Suppressor macrophage (primary cell): ENCODE results near the gene UFD1.
"Not testable (repeated sequence)": the region's sequence is repeated elsewhere in the genome, so short reads cannot be mapped to it uniquely, and the experiment has no call there.

Experiments used
- DNase-seq, 4 experiments: peaks; one replicate each; pipeline ENCODE4 v3.0.0-alpha.2; 2020 to 2022

UFD1 gene

DNA sequence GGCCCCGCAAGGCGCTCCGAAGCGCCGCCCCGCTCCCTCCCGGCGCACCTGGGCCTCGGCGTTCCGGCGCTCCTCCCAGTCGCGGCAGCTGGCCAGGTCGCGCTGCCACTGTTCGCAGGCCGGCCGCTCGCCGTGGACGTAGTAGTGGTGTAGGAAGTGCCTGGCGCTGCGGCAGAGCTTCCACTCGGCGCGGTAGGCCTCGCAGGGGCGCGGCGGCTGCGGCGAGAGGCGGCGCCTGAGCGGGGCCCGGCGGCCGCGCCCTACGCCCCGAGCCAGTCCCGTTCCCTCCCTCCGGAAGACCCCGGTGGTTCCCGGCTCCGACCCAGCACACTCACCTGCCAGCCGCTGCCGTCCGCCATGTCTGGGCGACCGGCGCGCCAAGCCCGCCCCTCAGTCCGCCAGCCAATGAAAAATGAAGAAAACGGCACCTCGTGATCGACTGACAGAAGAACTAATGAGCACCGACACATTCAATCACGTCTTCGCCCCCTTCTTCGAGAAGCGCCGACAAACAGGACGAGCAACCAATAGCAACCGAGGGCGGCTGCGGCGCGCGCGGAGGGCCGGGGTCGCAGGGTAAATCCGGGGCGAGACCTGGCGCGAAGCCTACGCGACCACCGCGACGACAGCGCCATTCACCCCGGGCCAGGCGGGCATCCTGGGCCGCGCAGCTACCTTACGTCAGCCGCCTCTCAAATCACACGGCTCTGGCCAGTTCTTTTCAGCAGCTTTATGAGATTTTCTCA, 31.5 kb downstream of the UFD1 start, which contains the start of gene C22orf39:
C22orf39 (minus strand) TSS at position 382 of the 746 bp plus-strand sequence; CDS start at position 359, 23 bp downstream.
- DNase-seq = peak; percentile 90 to 94 (median 92)

DNA sequence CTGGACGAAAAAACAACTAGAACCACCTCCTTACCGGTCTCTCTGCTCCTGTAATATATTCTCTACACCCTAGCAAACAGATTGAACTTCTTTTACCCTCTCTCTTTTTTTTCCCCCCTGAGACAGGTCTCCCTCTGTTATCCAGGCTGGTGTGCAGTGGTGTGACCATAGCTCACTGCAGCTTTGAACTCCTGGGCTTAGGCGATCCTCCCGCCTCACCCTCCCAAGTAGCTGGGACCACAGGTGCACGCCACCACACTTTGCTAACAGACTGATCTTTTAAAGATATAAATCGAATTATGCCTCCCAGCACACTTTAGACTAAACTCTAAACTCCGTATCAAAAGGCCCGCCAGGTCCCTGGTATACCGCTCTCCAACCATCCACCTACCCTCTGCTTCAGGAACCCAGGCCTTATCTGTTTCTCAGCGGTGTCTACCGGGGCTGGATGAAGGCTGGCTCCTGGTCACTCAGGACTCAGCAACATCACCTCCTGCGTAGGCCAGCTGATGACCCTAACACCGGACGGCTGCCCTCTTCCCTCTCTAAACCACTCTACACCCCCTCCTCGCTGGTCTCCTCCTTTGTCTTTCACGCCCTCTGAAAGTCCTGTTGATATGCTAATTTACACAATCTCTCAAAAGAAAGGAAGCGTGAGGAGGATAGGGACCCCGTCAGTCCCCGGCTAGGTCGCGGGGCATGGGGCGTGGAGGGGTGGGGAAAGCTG, 32.2 kb downstream of the UFD1 start:
- peak in 2 of 4 experiments; percentile 26 to 34 for DNase-seq

GRCh38 chr22:19445279-19445982, 33.6 kb downstream of the UFD1 start:
- not testable (repeated sequence) for DNase-seq

GRCh38 chr22:19443544-19444211, 35.3 kb downstream of the UFD1 start:
- DNase-seq = no peak

DNA sequence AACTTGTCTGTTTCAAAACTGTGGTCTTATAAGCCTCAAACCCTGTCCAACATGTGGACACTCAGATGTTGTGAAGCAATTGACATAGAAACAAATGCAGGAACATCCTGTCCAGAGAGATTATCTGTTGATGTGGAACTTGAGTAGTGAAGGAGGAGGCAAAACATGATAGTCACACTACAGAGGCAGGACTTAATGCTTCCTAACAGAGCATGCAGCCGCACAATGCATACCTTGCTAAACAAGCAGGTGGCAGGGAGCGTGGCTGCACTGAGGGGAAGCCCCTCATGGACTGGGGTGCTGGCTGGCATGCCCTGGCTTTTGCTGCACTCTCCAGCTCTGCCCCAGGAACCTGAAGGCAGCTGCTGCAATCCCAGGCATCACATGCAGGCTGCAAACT, 36.8 kb downstream of the UFD1 start:
- no peak for DNase-seq

- no peak for DNase-seq
These were observed 38.4 kb downstream of the UFD1 start for GRCh38 chr22:19440411-19441195.

GRCh38 chr22:19438298-19438697, 40.7 kb downstream of the UFD1 start:
- DNase-seq = peak in 2 of 4 experiments; percentile 37 to 55

DNA sequence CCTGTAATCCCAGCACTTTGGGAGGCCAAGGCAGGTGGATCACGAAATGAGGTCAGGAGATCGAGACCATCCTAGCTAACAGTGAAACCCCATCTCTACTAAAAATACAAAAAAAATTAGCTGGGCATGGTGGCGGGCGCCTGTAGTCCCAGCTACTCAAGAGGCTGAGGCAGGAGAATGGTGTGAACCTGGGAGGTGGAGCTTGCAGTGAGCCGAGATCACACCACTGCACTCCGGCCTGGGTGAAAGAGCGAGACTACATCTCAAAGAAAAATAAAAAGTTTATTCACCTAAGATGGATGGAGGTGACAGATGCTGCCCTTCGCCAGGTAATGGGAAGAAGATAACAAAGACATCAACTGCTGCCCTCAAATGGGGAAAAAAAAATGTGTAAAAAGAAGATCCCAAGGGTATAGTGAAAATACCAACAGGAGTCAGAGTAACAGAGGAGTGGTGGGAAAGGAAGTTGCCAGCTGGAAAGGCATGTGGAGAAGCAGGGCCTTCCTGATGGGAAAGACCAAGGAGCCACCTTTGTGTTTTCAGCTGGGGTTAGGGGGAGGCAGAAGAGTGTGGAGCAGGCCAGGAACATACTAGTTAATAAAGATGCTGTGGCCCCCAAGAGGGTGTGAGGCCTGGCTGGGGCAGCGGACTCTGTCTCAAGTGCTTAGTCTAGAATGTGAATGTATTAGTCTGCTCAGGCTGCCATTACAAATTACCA, 42.4 kb downstream of the UFD1 start:
- not testable (repeated sequence) for DNase-seq

DNA sequence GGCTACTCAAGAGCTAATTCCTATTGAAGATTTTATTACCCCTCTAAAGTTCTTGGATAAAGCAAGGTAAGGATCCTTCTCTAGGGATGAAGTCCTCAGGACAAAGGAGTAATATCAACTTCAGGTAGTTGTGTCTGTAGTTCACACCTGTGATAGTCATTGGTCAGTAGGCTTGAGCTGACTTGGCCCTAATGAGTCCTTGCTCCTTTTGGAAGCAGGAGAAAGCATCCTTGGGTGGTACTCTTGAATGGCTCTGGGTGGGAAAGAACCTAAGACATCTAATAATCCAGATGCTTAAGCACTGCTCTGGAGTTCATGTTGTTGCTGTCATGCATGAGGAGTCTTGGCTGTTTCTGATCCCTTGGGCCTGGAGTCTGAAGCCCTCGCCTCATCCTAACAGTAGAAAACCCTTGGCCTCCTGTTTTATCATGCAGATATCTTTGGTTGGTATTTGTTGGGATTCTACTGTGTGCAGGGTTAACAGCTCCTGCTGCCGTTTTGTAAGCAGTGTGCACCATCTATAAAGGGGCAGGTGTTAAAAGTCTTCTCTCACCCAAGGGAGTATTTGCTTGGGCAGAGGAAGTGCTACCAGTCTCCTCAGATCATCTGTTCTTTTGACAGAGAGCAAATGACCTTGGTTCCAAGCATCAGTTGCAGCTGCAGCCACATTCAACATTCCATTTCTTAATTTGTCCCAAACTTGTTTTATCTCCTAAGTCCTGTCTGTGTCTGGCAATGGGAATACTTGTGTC, 44.0 kb downstream of the UFD1 start:
- no peak for DNase-seq

GRCh38 chr22:19434401-19434800, 44.6 kb downstream of the UFD1 start:
- DNase-seq = peak in 2 of 4 experiments; percentile 13 to 14

GRCh38 chr22:19432133-19432851, 46.7 kb downstream of the UFD1 start, which contains the start of gene MRPL40:
Gene MRPL40 (plus strand): TSS chr22:19432545. CDS start chr22:19432555, 10 bp downstream.
- peak; percentile 98 to 99 (median 99) for DNase-seq

- peak; percentile 79 to 91 (median 86) for DNase-seq
These were observed 47.3 kb downstream of the UFD1 start, which contains the start of gene HIRA for GRCh38 chr22:19431649-19432132. Gene HIRA (minus strand): TSS chr22:19431733. CDS start chr22:19431476, 257 bp downstream.

DNA sequence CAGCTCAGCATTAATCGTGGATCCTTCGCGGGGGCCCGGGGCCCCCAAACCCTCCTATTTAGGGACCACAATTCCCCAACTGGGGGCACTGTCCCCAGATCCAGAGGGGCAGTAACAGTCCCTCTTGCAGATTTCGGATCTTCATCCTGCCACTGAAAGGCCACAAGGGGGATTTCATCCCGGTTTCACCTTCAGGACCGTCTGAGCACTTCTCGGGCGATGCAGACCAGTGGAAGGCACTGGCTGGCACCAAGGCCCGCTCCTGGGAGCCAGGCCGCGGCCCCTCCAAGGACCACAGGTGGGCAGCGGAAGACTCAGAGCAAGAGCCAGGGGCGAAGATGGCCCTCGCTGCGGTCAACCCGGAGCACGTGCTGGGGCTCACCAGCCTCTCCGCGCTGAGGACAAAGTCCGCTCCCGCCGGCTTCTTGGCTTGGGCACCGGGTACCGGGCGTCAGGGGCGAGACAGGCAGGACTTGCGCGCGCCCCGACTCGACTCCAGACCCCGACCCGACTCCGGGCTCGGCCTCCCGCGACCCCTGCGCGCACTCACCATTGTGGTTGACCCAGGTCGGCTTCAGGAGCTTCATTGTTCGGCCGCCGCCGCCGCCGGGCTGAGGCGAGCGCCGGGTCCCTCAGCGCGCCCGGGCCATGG, 48.0 kb downstream of the UFD1 start:
- DNase-seq = peak; percentile 21 to 49 (median 32)

GRCh38 chr22:19429950-19430889, 48.8 kb downstream of the UFD1 start:
- peak; percentile 58 to 77 (median 72) for DNase-seq

- peak in 1 of 4 experiments; percentile 24 for DNase-seq
These were observed 54.9 kb downstream of the UFD1 start for GRCh38 chr22:19424186-19424500.

GRCh38 chr22:19422440-19423301, 56.3 kb downstream of the UFD1 start:
- no peak for DNase-seq
